KG1 (cell line): ENCODE data around the gene KLHL36.
"Not testable (repeated sequence)": the region's sequence is repeated elsewhere in the genome, so short reads cannot be mapped to it uniquely, and the experiment has no call there.

Experiments used
- DNase-seq: peaks from one replicate; lab custom pipeline; 2025; lab: John Stamatoyannopoulos, UW

Gene KLHL36

DNA sequence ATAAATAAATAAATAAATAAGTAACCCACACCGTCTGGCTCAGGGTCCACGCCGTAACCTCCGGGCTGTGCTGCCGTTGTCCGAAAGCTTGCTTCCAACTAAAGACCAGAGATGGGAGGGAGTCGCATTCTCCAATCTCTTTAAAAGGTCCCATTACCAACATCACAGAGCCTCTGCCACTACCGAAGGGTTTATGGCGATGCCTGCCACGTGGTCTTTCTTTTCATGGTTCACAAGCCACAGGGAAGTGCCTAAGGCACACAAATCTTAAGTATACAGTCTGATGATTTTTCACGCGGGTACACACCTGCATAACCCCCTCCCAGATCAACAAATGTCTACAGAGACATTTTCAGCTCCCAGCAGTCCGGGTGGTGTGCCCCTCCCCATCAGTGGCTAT is 31.8 kb upstream of the KLHL36 start:
- DNase-seq, result no peak

DNA sequence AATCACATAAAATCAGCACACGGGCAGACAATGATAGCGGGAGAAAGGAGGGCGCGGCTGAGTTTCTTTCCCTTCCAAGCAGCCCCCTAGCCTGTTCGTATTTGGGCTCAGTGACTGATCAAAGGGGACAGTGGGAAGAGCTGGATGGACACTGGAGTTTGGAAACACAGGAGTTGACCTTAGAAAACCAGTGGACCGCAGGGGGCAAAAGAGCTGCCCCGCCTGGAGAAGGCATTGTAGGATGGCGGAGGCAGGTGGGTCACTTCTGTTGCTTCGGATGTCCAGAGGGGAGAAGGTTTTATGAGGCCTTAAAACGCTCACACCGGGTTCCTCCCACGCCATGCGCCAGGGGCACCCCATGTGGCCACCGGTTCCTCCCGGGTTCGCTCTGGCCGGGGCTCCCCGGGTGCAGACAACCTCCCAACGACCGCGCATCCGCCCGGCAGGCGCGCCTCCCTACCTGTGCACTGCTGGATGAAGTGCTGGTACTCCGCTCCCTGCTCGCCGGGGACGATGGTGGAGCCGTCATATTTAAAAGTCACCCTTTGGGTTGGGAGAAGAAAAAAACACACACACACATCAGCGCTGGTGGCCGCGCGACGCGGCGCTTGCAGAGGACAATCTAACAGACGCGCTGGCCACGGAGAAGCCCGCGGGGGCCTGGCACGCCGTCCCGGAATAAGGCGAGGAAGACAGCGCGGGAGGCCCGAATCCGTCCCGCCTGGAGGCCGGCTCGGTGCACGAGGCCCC is 31.1 kb upstream of the KLHL36 start:
- no peak for DNase-seq

DNA sequence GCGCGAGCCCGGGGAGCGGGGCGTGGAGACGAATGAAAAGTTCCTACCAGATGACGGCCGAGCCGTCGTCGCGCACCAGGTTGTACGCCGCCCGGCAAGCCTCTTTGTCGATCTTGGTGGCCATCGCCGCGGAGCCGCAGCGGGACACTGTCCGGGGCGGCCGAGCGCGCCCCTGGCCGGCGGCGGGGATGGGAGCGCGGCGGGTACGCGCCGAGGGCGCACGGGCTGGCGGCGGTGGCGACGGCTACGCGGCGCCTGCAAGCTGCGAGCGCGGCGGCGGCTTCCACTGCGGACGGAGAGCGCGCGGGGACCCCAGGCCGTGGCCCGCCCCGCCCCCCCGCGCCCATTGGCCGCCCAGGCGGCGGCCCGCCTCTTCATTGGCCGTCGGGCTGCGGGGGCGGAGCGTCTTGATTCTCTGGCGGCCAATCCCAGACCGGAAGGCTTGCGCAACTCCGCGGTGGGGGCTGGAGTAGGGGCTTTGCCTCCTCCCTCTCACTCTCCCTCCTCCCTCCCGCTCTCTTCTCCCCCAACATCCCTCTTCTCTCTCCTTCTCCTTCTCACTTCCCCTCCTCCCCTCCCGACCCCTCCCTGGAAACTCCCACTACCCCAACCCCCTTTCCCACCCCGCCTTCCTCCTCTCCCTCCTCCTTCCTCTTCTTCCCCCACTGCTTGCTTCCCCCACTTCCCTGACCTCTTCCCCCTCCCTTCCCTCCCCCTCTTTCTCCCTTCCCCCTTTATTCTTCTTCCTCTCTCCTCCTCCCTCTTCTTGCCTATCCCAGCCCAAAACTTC is 30.3 kb upstream of the KLHL36 start, which contains the start of gene COTL1:
Gene COTL1, minus strand, starts transcription at position 288 of the 790 bp plus-strand sequence. Its CDS starts 164 bp downstream, at position 124.
- DNase-seq, result peak; percentile 92

DNA sequence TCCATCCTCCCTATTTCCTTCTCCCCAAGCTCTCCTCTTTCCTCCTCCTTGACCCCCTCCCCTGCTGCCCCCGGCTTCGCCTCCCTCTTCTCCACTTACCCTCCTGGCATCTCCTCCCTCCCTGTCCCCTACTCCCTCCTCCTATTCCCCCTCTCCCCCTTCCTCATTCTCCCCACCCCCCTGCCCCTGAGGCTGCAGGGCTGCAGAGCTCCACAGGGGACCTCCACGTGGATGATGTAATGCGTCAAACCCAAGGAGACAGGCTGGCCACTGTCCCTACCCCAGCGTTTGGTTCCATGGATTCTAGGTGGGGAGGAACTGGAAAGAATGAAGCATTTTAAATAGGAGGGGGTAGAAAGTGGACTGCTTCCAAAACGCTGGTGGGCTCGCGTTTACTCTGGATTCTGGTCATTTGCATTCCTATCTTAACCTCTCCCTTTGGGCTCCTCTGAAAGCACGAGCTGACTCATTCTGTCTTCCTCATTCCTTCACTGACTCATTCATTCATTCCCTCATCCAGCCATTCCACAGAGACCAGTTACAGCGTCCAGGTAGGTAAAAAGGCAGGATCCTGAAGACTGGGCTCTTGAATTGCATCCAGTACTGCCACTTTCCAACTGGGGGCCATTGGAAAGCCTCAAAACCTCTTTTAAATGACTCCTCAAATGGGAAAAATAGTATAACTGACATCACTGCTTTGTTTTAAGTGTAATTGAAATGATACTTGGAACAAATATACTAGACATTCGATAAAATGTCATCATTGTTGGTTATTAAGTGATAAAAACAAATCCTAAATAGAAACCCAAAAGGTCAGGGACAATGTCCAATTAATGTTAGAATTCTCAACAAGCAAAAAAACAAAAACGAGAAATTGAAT is 29.5 kb upstream of the KLHL36 start:
- DNase-seq, result no peak

DNA sequence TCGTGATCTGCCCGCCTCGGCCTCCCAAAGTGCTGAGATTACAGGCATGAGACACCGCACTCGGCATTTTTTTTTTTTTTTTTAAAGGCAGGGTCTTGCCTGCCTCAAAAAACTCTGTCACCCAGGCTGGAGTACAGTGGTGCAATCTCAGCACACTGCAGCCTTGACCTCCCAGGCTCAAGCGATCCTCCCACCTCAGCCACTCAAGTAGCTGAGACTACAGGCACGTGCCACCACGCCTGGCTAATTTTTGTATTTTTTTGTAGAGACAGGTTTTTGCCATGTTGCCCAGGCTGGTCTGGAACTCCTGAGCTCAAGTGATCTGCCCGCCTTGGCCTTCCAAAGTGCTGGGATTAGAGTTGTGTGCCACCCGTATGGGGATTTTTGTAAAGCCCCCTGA is 27.4 kb upstream of the KLHL36 start:
- DNase-seq, result not testable (repeated sequence)

DNA sequence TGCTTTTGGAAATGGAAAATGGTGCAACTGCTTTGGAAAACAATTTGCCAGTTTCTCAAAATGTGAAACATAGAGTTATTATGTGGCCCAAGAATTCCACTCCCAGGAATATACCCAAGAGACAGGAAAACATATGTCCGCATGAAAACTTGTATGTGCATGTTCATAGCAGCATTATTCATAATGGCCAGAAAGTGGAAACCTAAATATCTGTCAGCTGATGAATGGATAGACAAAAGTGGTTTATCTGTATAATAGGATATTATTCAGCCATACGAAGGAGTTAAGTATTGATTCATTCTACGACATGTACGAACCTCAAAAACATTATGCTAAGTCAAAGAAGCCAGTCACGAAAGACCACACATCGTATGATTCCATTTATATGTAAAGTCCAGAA is 22.8 kb upstream of the KLHL36 start:
- DNase-seq, result no peak

DNA sequence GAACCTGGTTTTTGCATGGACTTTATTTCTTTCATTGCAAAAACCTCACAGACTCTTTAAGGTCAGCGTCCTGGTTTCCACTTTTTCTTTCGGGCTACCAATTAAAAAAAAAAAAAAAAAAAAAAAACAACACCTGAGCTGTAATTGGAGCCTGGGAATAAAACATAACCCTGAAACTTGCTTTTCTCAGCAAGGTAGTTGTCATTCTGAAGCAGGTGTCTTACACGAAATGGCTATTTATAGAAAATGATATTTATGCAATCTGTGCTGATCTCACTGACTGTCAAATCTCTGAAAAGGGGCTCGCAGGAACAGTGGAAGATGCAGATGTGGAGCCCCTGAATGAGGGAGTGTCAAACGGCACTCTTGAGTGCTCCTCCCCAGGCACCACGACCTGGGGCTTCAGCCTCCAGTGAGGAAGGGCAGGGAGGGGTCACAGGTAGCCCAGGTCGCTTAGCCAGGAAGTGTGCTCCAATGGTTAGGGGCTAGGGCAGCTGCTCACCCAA is 20.0 kb upstream of the KLHL36 start:
- DNase-seq, result no peak

DNA sequence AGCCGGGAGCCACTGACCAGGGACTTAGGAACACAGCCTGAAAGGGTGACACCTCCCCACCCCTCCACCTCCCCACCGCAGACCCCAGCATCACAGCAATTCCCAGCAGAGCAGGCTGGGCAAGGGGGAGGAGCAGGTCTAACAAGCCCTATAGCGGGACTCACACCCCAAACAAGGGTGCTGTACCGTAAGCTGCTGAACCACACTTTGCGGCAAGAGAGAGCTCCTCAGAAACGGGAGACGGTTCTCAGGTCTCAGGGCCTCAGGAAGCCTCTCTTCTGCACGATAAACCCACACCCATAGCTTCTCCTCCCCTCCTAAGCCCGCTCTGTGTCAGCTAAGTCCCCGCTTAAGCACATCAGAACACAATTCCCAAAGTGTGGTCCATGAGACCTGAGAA is 18.7 kb upstream of the KLHL36 start:
- no peak for DNase-seq

DNA sequence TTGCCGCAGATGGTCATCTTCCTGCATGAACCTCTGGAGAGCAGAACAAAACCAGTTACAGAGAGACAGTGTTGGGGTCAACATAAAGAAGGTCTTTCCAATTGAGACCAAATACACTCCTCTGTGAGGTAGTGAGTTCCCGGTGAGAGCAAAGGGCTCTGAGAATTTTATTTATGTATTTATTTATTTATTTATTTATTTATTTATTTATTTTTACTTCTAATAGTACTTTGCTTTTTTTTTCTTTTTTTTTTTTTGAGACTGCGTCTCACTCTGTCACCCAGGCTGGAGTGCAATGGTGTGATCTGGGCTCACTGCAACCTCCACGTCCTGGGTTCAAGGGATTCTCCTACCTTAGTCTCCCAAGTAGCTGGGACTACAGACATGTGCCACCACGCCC is 18.3 kb upstream of the KLHL36 start:
- DNase-seq, result no peak

DNA sequence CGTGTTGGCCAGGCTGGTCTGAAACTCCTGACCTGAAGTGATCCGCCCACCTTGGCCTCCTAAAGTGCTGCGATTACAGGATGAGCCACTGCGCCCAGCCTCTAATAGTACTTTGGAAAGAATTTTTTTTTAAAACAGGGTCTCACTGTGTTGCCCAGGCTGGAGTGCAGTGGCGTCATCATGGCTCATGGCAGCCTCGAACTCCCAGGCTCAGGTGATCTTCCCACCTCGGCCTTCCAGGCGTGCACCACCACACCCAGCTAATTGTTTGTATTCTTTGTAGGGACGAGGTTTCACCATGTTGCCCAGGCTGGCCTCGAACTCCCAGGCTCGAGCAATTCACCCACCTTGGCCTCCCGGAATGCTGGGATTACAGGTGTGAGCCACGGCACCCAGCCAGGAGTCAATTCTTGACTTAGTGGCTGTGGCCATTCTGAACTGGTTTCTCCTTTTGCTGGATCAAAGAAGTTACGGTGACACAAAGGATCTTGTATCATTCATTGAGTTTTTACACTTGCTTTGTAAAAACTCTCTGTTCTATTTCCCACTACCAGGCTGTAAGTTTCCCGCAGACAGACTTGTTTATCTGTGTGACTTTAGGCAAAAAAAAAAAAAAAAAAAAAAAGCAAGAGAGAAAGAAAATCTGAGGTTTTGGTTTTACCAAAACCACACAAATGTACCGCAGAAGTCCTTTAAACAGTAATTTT is 17.7 kb upstream of the KLHL36 start:
- DNase-seq, result no peak

DNA sequence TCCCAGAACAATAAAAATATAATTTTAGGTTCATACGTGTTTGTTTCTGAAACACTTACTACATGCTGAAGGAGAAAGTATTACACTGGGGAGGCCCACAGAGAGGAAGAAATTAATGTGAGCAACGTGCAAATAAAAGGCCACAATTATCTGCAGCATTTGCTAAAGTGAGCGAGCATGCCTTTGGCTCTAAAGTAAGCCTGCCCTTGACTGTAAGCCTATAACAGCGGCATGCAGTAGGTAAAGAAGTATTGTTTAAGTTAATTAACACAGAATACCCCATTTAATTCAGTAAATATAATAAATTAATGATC is 17.2 kb upstream of the KLHL36 start:
- DNase-seq, result no peak

DNA sequence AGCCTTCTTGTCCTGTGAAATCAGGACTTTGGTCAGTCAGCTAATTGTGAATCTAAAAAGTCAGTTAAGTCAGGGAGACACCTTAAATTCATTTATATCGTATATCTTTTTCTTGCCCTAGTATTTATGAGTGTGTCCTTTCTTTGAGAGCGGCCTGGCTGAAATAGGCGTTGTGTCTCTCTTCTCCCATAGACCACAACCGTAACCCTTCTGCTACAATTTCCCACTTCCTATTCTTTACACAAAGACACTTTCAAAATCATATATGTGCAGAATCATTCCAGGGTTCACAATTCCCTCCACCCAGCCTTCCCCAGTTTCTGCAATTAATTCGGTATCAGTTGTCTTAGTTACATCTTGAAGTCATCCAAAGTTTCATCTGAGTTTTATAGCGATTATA is 16.4 kb upstream of the KLHL36 start:
- no peak for DNase-seq

DNA sequence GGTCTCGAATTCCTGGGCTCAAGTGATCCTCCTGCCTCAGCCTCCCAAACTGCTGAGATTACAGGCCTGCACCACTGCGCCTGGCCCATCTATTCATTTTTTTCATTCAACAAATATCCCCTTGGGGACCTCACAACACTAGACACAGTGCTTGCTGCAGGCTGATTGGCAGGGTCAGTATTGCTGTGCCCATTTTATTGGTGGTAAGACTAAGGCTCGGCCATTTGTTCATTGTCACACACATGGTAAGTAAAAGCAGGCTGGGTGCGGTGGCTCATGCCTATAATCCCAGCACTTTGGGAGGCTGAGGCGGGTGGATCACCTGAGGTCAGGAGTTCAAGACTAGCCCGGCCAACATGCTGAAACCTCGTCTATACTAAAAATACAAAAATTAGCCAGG is 15.4 kb upstream of the KLHL36 start:
- DNase-seq, result not testable (repeated sequence)

DNA sequence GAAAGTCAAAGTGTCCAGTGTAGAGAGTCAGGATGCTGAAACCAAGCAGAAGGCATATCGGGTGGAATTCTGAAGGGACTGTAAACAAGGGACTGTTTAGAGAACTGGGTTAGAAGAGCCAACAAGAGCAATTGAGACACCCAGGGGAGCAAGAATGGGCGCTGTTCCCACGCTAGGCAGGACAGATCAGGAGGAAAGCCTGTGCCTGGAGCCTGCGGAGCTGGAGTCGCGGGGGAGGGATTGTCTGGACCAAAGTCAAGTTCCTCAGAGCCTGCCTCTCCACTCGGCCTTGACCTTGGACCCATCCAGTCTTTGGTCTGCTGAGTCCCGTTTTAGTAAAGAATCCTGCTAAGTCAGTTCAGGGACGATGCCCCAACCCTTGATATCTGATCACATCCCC is 14.7 kb upstream of the KLHL36 start:
- no peak for DNase-seq

DNA sequence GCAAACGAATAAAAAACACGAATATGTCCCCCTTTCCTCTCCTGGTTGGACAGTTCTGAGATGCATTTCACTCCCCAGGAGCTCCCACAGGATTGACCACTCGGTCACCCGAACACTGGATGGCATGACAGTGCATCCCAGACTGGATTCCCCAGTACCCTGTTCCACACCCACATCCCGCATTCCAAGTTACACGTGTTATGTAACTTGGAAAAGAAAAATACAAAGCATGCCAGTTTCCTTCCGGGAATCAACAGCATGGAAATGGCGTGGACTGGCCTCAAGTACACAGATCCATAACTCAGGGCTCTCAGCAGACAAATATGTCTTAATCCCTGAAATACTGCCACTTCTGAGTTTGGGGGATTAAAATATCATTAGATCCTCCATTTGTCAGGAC is 12.6 kb upstream of the KLHL36 start:
- DNase-seq, result no peak

DNA sequence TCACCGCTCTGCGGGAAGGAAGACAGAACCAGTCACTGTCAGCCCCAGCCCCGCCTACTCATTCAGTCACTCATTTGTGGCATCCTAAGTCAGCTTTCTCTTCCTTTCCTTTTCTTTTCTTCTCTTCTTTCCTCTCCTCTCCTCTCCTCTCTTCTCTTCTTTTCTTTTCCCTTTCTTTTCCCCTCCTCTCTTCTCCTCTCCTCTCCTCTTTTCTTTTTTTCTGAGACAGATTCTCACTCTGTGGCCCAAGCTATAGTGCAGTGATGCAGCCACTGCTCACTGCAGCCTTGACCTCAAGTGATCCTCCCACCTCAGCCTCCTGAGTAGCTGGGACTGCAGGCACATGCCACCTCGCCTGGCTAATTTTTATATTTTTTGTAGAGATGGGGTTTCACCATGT is 10.6 kb upstream of the KLHL36 start:
- no peak for DNase-seq

DNA sequence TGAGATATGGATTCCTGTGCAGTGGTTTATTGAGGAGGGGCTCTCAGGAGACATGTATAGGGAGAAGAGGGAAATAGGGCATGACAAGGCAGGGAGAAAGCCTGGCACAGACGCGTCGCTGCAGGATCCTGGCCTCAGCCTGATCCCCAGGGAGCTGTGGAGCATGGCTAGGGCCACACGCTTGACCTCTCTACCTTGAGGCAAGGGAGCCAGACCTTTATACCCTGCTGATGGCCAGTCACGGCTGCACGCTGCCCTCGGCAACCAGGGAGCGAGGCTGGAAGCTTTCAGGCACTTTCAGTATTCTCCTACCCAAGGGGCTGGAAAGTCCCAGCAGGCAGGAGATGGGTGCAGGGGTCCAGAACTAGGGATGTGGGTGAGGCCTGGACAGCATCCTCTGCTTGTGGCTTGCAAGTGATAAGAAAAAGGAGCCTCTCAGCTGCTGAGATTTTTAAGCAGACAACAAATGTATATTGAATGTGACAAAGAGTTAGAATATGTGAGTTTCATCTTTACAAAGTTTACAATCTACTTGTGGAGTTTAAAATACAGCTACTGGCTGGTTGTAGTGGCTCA is 10.0 kb upstream of the KLHL36 start:
- DNase-seq, result no peak

DNA sequence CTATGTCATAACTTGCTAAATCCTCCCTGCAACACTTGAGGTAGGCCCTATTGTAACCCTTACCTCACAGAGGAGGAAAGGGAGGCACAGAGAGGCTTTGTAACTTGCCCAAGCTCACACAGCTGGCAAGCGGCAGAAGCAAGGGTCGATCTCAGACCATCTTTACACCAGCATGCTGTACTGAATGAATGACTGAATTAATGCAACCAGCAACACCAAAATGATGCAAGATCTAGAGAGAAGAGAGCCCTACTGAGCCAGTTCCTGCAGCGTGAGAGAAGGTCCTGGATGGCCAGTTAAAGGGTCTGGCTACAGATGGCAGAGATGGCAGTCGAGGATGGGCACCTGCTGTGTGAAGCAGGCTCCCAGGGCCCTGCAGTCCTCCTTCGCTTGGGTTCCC is 8.2 kb upstream of the KLHL36 start:
- DNase-seq, result no peak

DNA sequence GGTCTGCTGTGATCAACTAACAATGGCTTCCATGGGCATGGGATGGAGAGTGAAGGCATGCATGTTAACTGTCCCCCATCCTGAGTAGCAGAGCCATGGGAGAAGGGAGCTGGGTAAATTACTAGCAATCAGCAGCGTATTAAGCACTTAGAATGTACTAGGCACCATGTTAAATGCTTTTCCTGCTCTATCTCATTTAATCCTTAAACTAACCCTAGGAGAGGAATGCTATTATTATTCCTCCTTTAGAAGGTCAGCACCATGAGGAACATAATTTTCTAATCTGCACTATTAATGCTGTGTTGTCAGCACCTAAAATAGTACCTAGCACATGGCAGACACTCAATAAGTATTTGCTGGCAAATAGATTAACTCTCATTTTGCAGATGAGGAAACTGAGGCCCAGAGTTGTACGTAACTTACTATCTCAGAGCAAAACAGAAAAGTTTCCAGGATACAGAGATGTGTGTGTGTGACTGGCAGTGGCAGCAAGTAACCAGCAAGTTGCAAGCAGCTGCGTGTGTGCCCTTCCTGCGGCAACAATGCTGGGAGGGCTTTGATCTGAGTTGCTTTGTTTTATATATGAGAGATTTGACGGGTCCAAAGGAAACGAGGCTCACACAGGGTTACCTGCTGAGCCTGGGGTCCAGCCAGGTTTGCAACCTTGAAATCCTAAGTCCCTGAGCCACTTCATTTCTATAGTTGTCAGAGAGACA is 6.5 kb upstream of the KLHL36 start:
- DNase-seq, result no peak

DNA sequence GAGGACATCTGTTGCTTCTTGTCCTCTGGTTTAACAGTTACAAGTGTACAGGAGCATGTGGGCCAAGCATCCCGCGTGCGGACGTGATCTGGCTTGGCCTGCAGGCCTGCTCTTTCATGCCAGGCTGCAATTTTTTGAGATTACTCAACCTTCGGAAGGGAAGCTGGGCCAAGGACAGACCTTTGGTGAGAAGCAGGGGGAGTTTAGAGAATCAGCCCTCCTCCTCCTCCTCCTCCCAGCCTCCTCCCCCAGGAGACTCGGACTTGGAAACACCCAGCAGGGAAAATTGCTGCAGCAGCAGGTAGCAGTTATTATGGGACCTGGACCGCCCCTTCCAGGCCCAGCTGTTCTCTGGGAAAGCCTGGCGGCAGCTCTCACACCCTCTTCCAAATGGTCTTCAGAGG is 5.1 kb upstream of the KLHL36 start:
- DNase-seq, result no peak

DNA sequence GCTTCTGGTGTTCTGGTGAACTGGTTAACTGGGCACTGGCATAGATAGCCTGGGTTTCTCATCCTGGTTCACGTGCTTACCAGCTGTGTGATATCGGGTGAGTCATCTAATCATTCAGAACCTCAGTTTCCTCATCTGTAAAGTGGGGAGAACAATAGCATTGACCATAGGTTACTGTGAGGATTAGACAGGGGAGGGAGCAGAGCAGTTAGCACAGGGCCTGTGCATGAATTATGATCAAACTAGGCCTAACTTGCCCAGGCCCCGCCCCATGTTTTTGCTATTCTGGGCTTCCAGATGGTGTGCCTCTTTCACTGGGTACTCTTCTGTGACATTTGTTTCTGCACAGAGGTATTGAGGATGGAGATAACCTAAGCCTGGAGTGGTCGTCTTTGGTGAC is 4.6 kb upstream of the KLHL36 start:
- no peak for DNase-seq
